GM18519 (cell line): ENCODE data around the gene FANCI.
"Not testable (repeated sequence)": the region's sequence is repeated elsewhere in the genome, so short reads cannot be mapped to it uniquely, and the experiment has no call there.

Source experiments
- ATAC-seq: cut with Tn5 transposase; IDR thresholded peaks from one replicate; pipeline ENCODE4 v1.9.1; 2021; ENCODE audit warnings: mild to moderate bottlenecking, moderate library complexity; ENCODE audit not compliant: unreplicated experiment, low FRiP score

The FANCI gene

GRCh38 chr15:89218531-89218930 lies 25.2 kb upstream of the FANCI start:
- ATAC-seq, result no peak

- no peak for ATAC-seq
These were observed 22.2 kb upstream of the FANCI start, which contains the start of gene RLBP1 for GRCh38 chr15:89221543-89221942. Gene RLBP1, minus strand, starts transcription at chr15:89221579. Its CDS starts 2,604 bp downstream, at chr15:89218975.

- no peak for ATAC-seq
These were observed 18.2 kb upstream of the FANCI start for GRCh38 chr15:89225588-89225987.

- ATAC-seq, result no peak
These were observed 17.2 kb upstream of the FANCI start for GRCh38 chr15:89226359-89227221.

- ATAC-seq, result no peak
These were observed 16.4 kb upstream of the FANCI start for GRCh38 chr15:89227425-89227824.

GRCh38 chr15:89230277-89230676 lies 13.5 kb upstream of the FANCI start:
- ATAC-seq, result no peak

GRCh38 chr15:89231832-89232231 lies 11.9 kb upstream of the FANCI start:
- no peak for ATAC-seq

- ATAC-seq, result not testable (repeated sequence)
These were observed 3.6 kb upstream of the FANCI start for GRCh38 chr15:89239883-89240810.

- no peak for ATAC-seq
These were observed 611 bp upstream of the FANCI start for GRCh38 chr15:89243046-89243690.

GRCh38 chr15:89244574-89244903 lies 760 bp downstream of the FANCI start:
- no peak for ATAC-seq

GRCh38 chr15:89247446-89247845 lies 3.7 kb downstream of the FANCI start:
- ATAC-seq, result no peak

- ATAC-seq, result no peak
These were observed 4.8 kb downstream of the FANCI start for GRCh38 chr15:89248584-89248983.

GRCh38 chr15:89250142-89250541 lies 6.4 kb downstream of the FANCI start:
- not testable (repeated sequence) for ATAC-seq

- not testable (repeated sequence) for ATAC-seq
These were observed 33.5 kb downstream of the FANCI start for GRCh38 chr15:89277281-89277680.

- no peak for ATAC-seq
These were observed 34.5 kb downstream of the FANCI start for GRCh38 chr15:89278307-89278706.

GRCh38 chr15:89282631-89283030 lies 38.9 kb downstream of the FANCI start:
- ATAC-seq, result no peak

- ATAC-seq, result no peak
These were observed 39.4 kb downstream of the FANCI start for GRCh38 chr15:89283201-89283600.

- no peak for ATAC-seq
These were observed 48.2 kb downstream of the FANCI start for GRCh38 chr15:89291934-89292438.

GRCh38 chr15:89293012-89293411 lies 49.2 kb downstream of the FANCI start:
- no peak for ATAC-seq

GRCh38 chr15:89299896-89300295 lies 56.1 kb downstream of the FANCI start:
- ATAC-seq, result no peak
